HFF-Myc (cell line): ENCODE data around the gene TNPO1.

ENCODE experiments used
- DNase-seq: peaks from one replicate; pipeline ENCODE4 v3.0.0-alpha.2; 2011; ENCODE audit warnings: low read depth; ENCODE audit errors: extremely low read depth
- H3K4me3 ChIP-seq: replicated peaks from 2 replicates; pipeline ENCODE4 v1.5.1; 2011; ENCODE audit warnings: low read depth, mild to moderate bottlenecking, control low read depth, low read length
- TF ChIP-seq, protein P1 (sequence below): IDR thresholded peaks from 2 replicates; pipeline ENCODE4 v1.5.1; 2012; ENCODE audit warnings: mild to moderate bottlenecking, low read depth, low read length, control low read depth; ENCODE audit errors: missing control alignments

Gene TNPO1

DNA sequence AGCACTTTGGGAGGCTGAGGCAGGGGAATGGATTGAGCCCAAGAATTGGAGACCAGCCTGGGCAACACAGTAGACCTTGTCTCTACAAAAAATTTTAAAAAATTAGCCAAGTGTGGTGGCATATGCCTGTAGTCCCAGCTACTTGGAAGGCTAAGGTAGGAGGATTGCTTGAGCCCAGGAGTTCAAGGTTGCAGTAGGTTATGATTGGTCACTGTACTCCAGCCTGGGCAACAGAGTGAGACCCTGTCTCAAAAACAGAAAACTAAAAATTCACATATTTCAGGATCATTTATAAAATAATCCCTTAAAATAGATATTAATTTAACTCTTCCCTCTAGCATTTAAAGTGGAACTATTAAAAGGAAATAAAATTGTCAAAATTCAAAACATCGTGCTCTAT lies 142.8 kb downstream of the TNPO1 start:
- DNase-seq = no peak
- H3K4me3 ChIP-seq = no peak overlapping the region
- TF ChIP-seq, protein P1, sequence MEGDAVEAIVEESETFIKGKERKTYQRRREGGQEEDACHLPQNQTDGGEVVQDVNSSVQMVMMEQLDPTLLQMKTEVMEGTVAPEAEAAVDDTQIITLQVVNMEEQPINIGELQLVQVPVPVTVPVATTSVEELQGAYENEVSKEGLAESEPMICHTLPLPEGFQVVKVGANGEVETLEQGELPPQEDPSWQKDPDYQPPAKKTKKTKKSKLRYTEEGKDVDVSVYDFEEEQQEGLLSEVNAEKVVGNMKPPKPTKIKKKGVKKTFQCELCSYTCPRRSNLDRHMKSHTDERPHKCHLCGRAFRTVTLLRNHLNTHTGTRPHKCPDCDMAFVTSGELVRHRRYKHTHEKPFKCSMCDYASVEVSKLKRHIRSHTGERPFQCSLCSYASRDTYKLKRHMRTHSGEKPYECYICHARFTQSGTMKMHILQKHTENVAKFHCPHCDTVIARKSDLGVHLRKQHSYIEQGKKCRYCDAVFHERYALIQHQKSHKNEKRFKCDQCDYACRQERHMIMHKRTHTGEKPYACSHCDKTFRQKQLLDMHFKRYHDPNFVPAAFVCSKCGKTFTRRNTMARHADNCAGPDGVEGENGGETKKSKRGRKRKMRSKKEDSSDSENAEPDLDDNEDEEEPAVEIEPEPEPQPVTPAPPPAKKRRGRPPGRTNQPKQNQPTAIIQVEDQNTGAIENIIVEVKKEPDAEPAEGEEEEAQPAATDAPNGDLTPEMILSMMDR = no peak
